GM21390 (cell line): ENCODE results near the gene PTPN13.

Experiments used
- ATAC-seq: cut with Tn5 transposase; IDR thresholded peaks from one replicate; pipeline ENCODE4 v1.9.1; 2021; ENCODE audit not compliant: unreplicated experiment

Gene PTPN13

GRCh38 chr4:86853209-86853608 lies 259.1 kb downstream of the PTPN13 start:
- no peak for ATAC-seq

- ATAC-seq = no peak
Measured at GRCh38 chr4:86855572-86855971, 261.5 kb downstream of the PTPN13 start.

- no peak for ATAC-seq
Measured at GRCh38 chr4:86856896-86857295, 262.8 kb downstream of the PTPN13 start.

- no peak for ATAC-seq
Measured at GRCh38 chr4:86857341-86858052, 263.4 kb downstream of the PTPN13 start.
